NCI-H446 (cell line): ENCODE results near the gene ZFP69.

Experiments
- DNase-seq, 2 experiments: peaks; one replicate each; lab custom pipeline; 2025; lab: John Stamatoyannopoulos, UW

Gene ZFP69

GRCh38 chr1:40508375-40509341 lies 31.6 kb downstream of the ZFP69 start, which contains the start of gene EXO5:
TSS of gene EXO5 (plus strand) at chr1:40508767. CDS start at chr1:40514545, 5,778 bp downstream.
- peak; percentile 38 to 81 for DNase-seq

- DNase-seq: no peak
Observed at GRCh38 chr1:40519517-40519916, 42.4 kb downstream of the ZFP69 start.

- DNase-seq: peak in 1 of 2 experiments; percentile 40
Observed at GRCh38 chr1:40530735-40531380, 53.8 kb downstream of the ZFP69 start.

- DNase-seq: peak; percentile 94 to 95
Observed at GRCh38 chr1:40531381-40532061, 54.4 kb downstream of the ZFP69 start, which contains the start of gene ZNF684. TSS of gene ZNF684 (plus strand) at chr1:40531637. CDS start at chr1:40533167, 1,530 bp downstream.

- DNase-seq: no peak
Observed at GRCh38 chr1:40532062-40532389, 54.9 kb downstream of the ZFP69 start.

- peak; percentile 32 to 69 for DNase-seq
Observed at GRCh38 chr1:40532844-40533424, 55.8 kb downstream of the ZFP69 start.

- no peak for DNase-seq
Observed at GRCh38 chr1:40534589-40534988, 57.5 kb downstream of the ZFP69 start.

GRCh38 chr1:40535732-40536131 lies 58.6 kb downstream of the ZFP69 start:
- no peak for DNase-seq

GRCh38 chr1:40539338-40539737 lies 62.2 kb downstream of the ZFP69 start:
- DNase-seq: no peak
